WTC11 (cell line): ENCODE results near the gene ATF3. TPM values are rescaled to one million over a fixed set of nuclear protein-coding genes. Genes with fewer than 3 reads are reported as not detected.
"Not testable (repeated sequence)": the region's sequence is repeated elsewhere in the genome, so short reads cannot be mapped to it uniquely, and the experiment has no call there.

ENCODE experiments used
- ATAC-seq: fragments of 200-7000 bp; cut with Tn5 transposase; 2 replicates; pipeline ENCODE4 v1.10.0; 2021; ENCODE audit warnings: mild to moderate bottlenecking, moderate library complexity
- CTCF ChIA-PET: fragments of 300-600 bp; sonication (Branson Sonifier 250); formaldehyde crosslinking; loops from one replicate; lab custom pipeline; 2021; ENCODE audit warnings: antibody characterized with exemption; lab: Charles Lee
- POLR2A ChIA-PET: fragments of 350-600 bp; sonication (Branson Sonifier 250); formaldehyde crosslinking; loops from one replicate; lab custom pipeline; 2021; ENCODE audit warnings: antibody characterized with exemption; lab: Charles Lee
- DNase-seq: peaks from one replicate; pipeline ENCODE4 v3.0.0; 2021; ENCODE audit warnings: low spot score
- H3K27ac Mint-ChIP-seq: 2 replicates; pipeline ENCODE4 v1.8.0; 2021; ENCODE audit warnings: mixed read lengths
- H3K27me3 Mint-ChIP-seq: 2 replicates; pipeline ENCODE4 v1.8.0; 2021; ENCODE audit warnings: low read depth, mild to moderate bottlenecking, moderate library complexity, mixed read lengths
- H3K36me3 Mint-ChIP-seq: 2 replicates; pipeline ENCODE4 v1.8.0; 2021; ENCODE audit warnings: mixed read lengths
- H3K4me1 Mint-ChIP-seq: 2 replicates; pipeline ENCODE4 v1.8.0; 2022; ENCODE audit warnings: mixed read lengths
- H3K4me3 Mint-ChIP-seq: 2 replicates; pipeline ENCODE4 v1.8.0; 2021; ENCODE audit warnings: mild to moderate bottlenecking, moderate library complexity, mixed read lengths
- H3K9me3 Mint-ChIP-seq: 2 replicates; pipeline ENCODE4 v1.8.0; 2021; ENCODE audit warnings: mixed read lengths
- AR ChIP-seq: fragments of 250-450 bp; sonication (Bioruptor Pico); IDR thresholded peaks from 2 replicates; pipeline ENCODE4 v1.9.0; 2021; ENCODE audit warnings: mild to moderate bottlenecking
- ATF1 ChIP-seq: sonication (generic); formaldehyde crosslinking; IDR thresholded peaks from 2 replicates; pipeline ENCODE4 v1.8.1; 2023; ENCODE audit warnings: mild to moderate bottlenecking, moderate library complexity, missing genetic modification reagents
- FOXP1 ChIP-seq: sonication (generic); formaldehyde crosslinking; IDR thresholded peaks from 2 replicates; pipeline ENCODE4 v1.8.0; 2022; ENCODE audit warnings: missing genetic modification reagents, mild to moderate bottlenecking, moderate library complexity, borderline replicate concordance
- HMGA2 ChIP-seq: fragments of 250-450 bp; sonication (Bioruptor Pico); IDR thresholded peaks from 2 replicates; pipeline ENCODE4 v1.4.0; 2021; ENCODE audit warnings: mild to moderate bottlenecking, moderate library complexity
- NFYB ChIP-seq: sonication (generic); formaldehyde crosslinking; conservative IDR thresholded peaks from 2 replicates; pipeline ENCODE4 v1.8.0; 2022; ENCODE audit warnings: low read depth, missing genetic modification reagents
- NR1H2 ChIP-seq: sonication (generic); formaldehyde crosslinking; IDR thresholded peaks from 2 replicates; pipeline ENCODE4 v1.9.0; 2021; ENCODE audit warnings: mild to moderate bottlenecking, moderate library complexity, missing genetic modification reagents
- TP53 ChIP-seq: sonication (generic); formaldehyde crosslinking; IDR thresholded peaks from 2 replicates; pipeline ENCODE4 v1.8.1; 2023; ENCODE audit warnings: mild to moderate bottlenecking, missing genetic modification reagents
- ZNF317 ChIP-seq: sonication (generic); formaldehyde crosslinking; IDR thresholded peaks from 2 replicates; pipeline ENCODE4 v1.8.1; 2023; ENCODE audit warnings: low read depth, mild to moderate bottlenecking, moderate library complexity, missing genetic modification reagents, borderline replicate concordance
- total RNA-seq: library from RNA; stranded (reverse); gene quantifications from 3 replicates; pipeline ENCODE4 v1.2.3, GENCODE V29; 2021
- TF ChIP-seq, protein P1 (sequence below): sonication (generic); formaldehyde crosslinking; IDR thresholded peaks from 2 replicates; pipeline ENCODE4 v1.8.1; 2022; ENCODE audit warnings: mild to moderate bottlenecking, moderate library complexity, missing genetic modification reagents
- TF ChIP-seq, protein P2 (sequence below): sonication (generic); formaldehyde crosslinking; conservative IDR thresholded peaks from 2 replicates; pipeline ENCODE4 v1.8.1; 2023; ENCODE audit warnings: mild to moderate bottlenecking, low read depth, missing genetic modification reagents, moderate library complexity
- TF ChIP-seq, protein P3 (sequence below): sonication (generic); formaldehyde crosslinking; IDR thresholded peaks from 2 replicates; pipeline ENCODE4 v1.8.0; 2023; ENCODE audit warnings: missing genetic modification reagents, mild to moderate bottlenecking, borderline replicate concordance
- TF ChIP-seq, protein P4 (sequence below): sonication (generic); formaldehyde crosslinking; IDR thresholded peaks from 2 replicates; pipeline ENCODE4 v1.8.1; 2022; ENCODE audit warnings: low read depth, missing genetic modification reagents, borderline replicate concordance

The ATF3 gene
- total RNA-seq, 1 experiment from 2014 or later = 19.4 TPM

DNA sequence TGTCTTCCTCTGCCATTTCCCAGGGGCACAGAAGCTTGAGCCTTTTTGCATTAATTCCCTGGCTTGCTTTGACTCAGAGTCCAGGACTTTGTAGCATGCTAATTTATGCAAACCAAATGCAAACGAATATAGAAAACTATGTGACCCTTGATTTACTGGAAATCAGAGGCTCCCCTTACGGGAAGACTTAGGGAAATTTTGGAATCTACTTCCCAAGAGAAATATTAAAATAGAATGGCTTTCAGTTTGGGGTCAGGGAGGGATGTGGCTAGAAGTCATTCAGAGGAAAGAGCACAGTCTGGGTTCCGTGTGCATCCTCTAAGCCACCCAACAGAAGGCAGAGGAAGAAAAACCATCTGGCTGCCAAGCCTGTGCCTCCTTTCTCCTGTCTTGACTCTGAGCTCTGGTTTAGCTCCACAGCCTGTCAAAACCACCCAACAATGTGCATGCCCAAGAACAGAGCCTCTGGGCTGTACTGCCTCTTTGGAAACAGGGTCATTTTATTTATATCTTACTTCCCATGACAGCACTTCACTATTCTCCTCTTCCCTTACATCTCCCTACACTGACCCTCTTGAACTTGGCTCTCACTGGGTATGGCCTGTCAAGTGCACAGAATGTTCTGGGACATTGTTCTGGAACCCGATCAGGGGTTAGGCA is 30.1 kb downstream of the ATF3 start (continued):
- TF ChIP-seq, protein P1, sequence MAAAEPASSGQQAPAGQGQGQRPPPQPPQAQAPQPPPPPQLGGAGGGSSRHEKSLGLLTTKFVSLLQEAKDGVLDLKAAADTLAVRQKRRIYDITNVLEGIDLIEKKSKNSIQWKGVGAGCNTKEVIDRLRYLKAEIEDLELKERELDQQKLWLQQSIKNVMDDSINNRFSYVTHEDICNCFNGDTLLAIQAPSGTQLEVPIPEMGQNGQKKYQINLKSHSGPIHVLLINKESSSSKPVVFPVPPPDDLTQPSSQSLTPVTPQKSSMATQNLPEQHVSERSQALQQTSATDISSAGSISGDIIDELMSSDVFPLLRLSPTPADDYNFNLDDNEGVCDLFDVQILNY (CRISPR knock-in tag) = no peak
- TF ChIP-seq, protein P2, sequence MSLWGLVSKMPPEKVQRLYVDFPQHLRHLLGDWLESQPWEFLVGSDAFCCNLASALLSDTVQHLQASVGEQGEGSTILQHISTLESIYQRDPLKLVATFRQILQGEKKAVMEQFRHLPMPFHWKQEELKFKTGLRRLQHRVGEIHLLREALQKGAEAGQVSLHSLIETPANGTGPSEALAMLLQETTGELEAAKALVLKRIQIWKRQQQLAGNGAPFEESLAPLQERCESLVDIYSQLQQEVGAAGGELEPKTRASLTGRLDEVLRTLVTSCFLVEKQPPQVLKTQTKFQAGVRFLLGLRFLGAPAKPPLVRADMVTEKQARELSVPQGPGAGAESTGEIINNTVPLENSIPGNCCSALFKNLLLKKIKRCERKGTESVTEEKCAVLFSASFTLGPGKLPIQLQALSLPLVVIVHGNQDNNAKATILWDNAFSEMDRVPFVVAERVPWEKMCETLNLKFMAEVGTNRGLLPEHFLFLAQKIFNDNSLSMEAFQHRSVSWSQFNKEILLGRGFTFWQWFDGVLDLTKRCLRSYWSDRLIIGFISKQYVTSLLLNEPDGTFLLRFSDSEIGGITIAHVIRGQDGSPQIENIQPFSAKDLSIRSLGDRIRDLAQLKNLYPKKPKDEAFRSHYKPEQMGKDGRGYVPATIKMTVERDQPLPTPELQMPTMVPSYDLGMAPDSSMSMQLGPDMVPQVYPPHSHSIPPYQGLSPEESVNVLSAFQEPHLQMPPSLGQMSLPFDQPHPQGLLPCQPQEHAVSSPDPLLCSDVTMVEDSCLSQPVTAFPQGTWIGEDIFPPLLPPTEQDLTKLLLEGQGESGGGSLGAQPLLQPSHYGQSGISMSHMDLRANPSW (CRISPR knock-in tag) = no peak

DNA sequence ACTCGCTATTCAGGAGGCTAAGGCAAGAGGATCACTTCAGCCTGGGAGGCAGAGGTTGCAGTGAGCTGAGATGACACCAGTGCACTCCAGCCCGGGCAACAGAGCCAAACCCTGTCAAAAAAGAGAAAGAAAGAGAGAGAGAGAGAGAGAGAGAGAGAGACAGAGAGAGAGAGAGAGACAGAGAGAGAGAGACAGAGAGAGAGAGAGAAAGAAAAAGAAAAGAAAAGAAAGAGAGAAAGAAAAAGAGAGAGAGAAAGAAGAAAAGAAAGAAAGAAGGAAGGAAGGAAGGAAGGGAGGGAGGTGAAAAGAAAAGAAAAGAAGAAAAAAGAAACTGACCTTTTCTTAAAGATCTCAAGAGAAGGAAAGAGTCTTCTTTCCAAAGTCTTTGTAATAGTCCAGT is 31.0 kb downstream of the ATF3 start:
- peaks cover 15% of the 10 kb centered on the region; the same call in 1 of the 2 replicates for H3K4me1 Mint-ChIP-seq
- H3K4me3 Mint-ChIP-seq, H3K27me3 Mint-ChIP-seq, H3K36me3 Mint-ChIP-seq, ATAC-seq, DNase-seq, CTCF ChIA-PET, H3K27ac Mint-ChIP-seq: not testable (repeated sequence)
- POLR2A ChIA-PET = interaction anchor here (1.6 kb wide), 1 partner anchor 9 kb away, joined by 5 read pairs; no protein-coding TSS in a partner anchor
- peaks cover 14% of the 10 kb centered on the region for H3K9me3 Mint-ChIP-seq

- Mint-ChIP-seq H3K4me3 (no peak overlapping the region), H3K27me3 (peaks cover 3% of the 10 kb centered on the region; the same call in 1 of the 2 replicates), H3K4me1 (peaks cover 15% of the 10 kb centered on the region; the same call in 1 of the 2 replicates)
- DNase-seq = no peak
- TF ChIP-seq, protein P3, sequence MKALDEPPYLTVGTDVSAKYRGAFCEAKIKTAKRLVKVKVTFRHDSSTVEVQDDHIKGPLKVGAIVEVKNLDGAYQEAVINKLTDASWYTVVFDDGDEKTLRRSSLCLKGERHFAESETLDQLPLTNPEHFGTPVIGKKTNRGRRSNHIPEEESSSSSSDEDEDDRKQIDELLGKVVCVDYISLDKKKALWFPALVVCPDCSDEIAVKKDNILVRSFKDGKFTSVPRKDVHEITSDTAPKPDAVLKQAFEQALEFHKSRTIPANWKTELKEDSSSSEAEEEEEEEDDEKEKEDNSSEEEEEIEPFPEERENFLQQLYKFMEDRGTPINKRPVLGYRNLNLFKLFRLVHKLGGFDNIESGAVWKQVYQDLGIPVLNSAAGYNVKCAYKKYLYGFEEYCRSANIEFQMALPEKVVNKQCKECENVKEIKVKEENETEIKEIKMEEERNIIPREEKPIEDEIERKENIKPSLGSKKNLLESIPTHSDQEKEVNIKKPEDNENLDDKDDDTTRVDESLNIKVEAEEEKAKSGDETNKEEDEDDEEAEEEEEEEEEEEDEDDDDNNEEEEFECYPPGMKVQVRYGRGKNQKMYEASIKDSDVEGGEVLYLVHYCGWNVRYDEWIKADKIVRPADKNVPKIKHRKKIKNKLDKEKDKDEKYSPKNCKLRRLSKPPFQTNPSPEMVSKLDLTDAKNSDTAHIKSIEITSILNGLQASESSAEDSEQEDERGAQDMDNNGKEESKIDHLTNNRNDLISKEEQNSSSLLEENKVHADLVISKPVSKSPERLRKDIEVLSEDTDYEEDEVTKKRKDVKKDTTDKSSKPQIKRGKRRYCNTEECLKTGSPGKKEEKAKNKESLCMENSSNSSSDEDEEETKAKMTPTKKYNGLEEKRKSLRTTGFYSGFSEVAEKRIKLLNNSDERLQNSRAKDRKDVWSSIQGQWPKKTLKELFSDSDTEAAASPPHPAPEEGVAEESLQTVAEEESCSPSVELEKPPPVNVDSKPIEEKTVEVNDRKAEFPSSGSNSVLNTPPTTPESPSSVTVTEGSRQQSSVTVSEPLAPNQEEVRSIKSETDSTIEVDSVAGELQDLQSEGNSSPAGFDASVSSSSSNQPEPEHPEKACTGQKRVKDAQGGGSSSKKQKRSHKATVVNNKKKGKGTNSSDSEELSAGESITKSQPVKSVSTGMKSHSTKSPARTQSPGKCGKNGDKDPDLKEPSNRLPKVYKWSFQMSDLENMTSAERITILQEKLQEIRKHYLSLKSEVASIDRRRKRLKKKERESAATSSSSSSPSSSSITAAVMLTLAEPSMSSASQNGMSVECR (CRISPR knock-in tag) = no peak
- TF ChIP-seq, all 79 proteins: peak for 0
- POLR2A ChIA-PET = no interaction called here
- ATAC-seq = no peak
- no peaks in the 10 kb centered on the region for H3K36me3 Mint-ChIP-seq
- H3K27ac Mint-ChIP-seq = no peak overlapping the region
- H3K9me3 Mint-ChIP-seq = peaks cover 7% of the 10 kb centered on the region; the same call in 1 of the 2 replicates
- CTCF ChIA-PET = interaction anchor here (1.4 to 2.2 kb wide), 2 partner anchors 11 to 25 kb away, joined by 3 to 10 read pairs; no protein-coding TSS in a partner anchor
Observed at GRCh38 chr1:212640223-212640878, 31.8 kb downstream of the ATF3 start.

DNA sequence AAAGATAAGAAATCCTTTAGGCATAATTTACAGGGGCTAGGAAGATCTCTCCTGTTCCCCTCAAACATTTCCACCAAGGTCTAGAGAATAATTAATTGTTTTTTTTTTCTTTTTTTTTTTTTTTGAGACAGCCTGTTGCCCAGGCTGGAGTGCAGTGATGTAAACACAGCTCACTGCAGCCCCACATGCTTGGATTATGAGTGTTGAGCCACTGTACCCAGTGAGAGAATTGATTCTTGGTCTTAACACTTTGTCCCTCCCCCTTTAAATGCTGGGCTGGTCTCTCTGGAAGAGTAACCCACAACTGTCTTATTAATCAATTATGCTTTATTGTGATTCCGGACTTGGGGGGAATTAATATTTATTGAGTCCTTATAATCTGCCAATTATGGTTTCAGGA is 33.4 kb downstream of the ATF3 start:
- H3K4me3 Mint-ChIP-seq = no peak overlapping the region
- no peak for TF ChIP-seq FOXP1 (CRISPR knock-in tag)
- TF ChIP-seq, protein P4, sequence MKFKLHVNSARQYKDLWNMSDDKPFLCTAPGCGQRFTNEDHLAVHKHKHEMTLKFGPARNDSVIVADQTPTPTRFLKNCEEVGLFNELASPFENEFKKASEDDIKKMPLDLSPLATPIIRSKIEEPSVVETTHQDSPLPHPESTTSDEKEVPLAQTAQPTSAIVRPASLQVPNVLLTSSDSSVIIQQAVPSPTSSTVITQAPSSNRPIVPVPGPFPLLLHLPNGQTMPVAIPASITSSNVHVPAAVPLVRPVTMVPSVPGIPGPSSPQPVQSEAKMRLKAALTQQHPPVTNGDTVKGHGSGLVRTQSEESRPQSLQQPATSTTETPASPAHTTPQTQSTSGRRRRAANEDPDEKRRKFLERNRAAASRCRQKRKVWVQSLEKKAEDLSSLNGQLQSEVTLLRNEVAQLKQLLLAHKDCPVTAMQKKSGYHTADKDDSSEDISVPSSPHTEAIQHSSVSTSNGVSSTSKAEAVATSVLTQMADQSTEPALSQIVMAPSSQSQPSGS (CRISPR knock-in tag) = no peak
- TF ChIP-seq, protein P1 (CRISPR knock-in tag) = no peak
- no peak for TF ChIP-seq HMGA2 (CRISPR knock-in tag)
- TF ChIP-seq ZNF317 = no peak
- TF ChIP-seq AR (CRISPR knock-in tag) = no peak
- no peak for TF ChIP-seq TP53 (CRISPR knock-in tag)
- TF ChIP-seq NFYB (CRISPR knock-in tag) = no peak
- no peak for TF ChIP-seq ATF1 (CRISPR knock-in tag)
- TF ChIP-seq NR1H2 (CRISPR knock-in tag) = no peak

More for the DNA sequence above, 33.4 kb downstream of the ATF3 start:
- POLR2A ChIA-PET = no interaction called here
- Mint-ChIP-seq H3K36me3 (no peaks in the 10 kb centered on the region), H3K4me1 (peaks cover 11% of the 10 kb centered on the region; the same call in 1 of the 2 replicates), H3K9me3 (peaks cover 7% of the 10 kb centered on the region; the same call in 1 of the 2 replicates), H3K27ac (no peak overlapping the region), H3K27me3 (peaks cover 3% of the 10 kb centered on the region; the same call in 1 of the 2 replicates)
- no peak for ATAC-seq
- CTCF ChIA-PET = interaction anchor here (2.2 kb wide), 1 partner anchor 23 kb away, joined by 10 read pairs; no protein-coding TSS in a partner anchor
- DNase-seq = no peak
